SK-N-MC (cell line): Measurements from ENCODE around the gene TEX22.

Experiments used
- EZH2 ChIP-seq: fragments of 200-600 bp; sonication (generic); IDR thresholded peaks from one replicate; pipeline ENCODE4 v1.6.1; 2017; ENCODE audit warnings: antibody characterized with exemption
- FOXP2 ChIP-seq: optimal IDR thresholded peaks from 2 replicates; pipeline ENCODE3; 2011; ENCODE audit warnings: mild to moderate bottlenecking, moderate library complexity; ENCODE audit not compliant: insufficient read depth; ENCODE audit errors: extremely low read length, control extremely low read depth

DNA sequence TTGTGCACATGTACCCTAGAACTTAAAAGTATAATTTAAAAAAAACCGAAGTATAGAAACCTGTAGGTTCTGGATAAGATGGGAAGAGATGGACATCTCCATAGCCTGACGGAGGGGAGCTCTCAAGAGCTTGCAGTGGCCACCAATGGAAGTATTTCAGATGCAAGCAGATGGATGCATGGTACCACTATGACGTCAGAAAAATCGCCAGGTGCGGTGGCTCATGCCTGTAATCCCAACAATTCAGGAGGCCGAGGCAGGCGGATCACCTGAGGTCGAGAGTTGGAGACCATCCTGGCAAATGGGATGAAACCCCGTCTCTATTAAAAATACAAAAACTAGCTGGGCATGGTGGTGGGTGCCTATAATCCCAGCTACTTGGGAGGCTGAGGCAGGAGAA lies 3.4 kb downstream of the TEX22 start:
- TF ChIP-seq EZH2 = no peak
- no peak for TF ChIP-seq FOXP2
